ENCODE measurements around the gene OR1N1.
"Not testable (repeated sequence)": the region's sequence is repeated elsewhere in the genome, so short reads cannot be mapped to it uniquely, and the experiment has no call there.

OR1N1 gene

GRCh38 chr9:122527193-122527592 is at the start of gene OR1N1:
TSS of gene OR1N1 (minus strand) at chr9:122527293. CDS start at chr9:122527293, 0 bp downstream.
- DNase-seq (ENCODE audit: low spot score) = no peak

DNA sequence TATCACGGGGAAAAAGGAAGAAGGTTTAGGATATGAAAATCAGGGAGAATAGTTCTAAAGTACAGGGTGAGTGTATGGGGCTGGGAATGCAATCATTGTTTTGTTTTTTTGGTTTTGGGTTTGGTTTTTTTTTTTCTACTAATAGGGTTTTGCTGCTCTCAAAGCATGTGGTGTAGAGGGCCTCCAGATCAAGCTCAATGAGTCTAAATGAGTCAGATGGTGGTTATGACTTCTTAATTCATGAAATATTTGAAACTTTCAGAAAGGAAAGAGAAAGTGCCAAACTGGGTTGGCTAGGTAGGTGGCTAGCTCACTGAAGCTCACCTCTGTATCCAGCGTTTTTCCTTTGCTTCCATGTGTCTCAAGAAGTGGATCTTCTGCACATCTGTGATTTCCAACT is 45.4 kb upstream of the OR1N1 start:
- no peak for DNase-seq (ENCODE audit: low spot score)

GRCh38 chr9:122567901-122568300 is 40.8 kb upstream of the OR1N1 start:
- no peak for DNase-seq (ENCODE audit: low spot score)

DNA sequence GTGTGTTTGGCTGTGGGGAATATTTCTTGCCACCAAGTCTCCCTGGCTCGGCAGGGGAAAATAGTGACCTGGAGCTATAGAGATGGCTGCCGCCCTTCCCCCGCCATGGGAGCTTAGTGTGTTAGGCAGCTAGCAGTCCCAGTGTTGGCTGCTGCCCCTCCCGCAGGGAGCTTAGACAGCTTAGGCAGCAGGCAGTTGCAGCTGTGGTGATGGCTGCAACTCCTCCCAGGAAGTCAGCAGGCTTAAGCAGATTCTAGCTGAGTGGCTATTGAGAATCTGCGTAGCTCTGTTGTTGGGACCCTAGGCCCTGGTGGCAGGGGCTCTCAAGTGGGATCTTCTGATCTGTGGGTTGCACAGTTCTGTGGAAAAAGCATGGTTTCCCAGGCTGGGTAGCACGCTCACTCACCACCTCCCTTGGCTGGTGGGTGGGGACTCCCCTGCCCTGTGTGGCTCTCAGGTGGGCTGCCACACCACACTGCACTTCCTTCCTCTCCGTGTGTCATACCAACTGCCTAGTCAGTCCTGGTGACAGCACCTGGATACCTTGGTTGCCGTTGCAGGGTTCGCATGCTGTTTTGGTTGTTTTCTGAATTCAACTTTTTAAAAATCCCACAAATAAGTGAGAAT is 35.2 kb upstream of the OR1N1 start:
- no peak for DNase-seq (ENCODE audit: low spot score)

- no peak for DNase-seq (ENCODE audit: low spot score)
Measured at GRCh38 chr9:122561446-122561845, 34.4 kb upstream of the OR1N1 start.

- DNase-seq (ENCODE audit: low spot score) = no peak
Measured at GRCh38 chr9:122552812-122553211, 25.7 kb upstream of the OR1N1 start, which contains the start of gene OR1N2. TSS of gene OR1N2 (plus strand) at chr9:122553112. CDS start at chr9:122553212, 100 bp downstream.

DNA sequence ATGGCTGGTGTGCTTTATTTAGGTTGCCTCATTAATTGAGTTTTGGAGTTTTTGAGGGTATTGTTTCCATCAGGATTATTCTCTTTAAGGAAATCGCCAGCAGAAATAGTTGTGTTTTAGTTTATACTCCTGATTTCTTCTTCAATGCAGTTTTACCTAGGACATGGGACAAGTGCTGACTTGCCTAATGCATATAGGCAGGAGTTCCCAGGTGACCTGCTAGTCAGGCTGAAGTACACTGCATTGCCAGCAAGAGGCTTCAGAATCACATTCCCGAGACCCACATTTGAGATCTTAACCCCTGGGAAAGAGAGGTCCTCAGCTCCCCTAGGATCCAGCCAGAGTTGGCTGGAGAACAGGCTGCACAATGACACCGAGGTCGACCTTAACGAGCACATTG is 24.3 kb upstream of the OR1N1 start:
- no peak for DNase-seq (ENCODE audit: low spot score)

- no peak for DNase-seq (ENCODE audit: low spot score)
Measured at GRCh38 chr9:122546196-122546595, 19.1 kb upstream of the OR1N1 start.

GRCh38 chr9:122538757-122539156 is 11.7 kb upstream of the OR1N1 start:
- DNase-seq (ENCODE audit: low spot score) = no peak

DNA sequence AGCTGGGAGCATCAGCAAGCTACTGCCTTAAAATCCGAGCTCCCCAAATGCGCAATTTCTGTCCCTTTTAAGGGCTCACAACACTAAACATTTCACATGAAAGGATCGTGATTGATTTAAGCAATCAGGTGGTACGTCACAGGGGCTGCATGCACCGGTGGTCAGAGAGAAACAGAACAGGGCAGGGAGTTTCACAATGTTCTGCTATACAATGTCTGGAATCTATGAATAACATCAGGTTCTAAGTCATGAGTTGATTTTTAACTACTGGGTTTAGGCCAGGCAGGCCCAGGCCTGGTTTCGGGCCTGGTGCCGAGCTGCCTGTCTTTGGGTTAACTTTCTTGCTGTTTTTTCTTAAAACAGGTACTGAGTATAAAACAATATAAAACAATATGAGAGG is 10.0 kb upstream of the OR1N1 start:
- not testable (repeated sequence) for DNase-seq (ENCODE audit: low spot score)

- no peak for DNase-seq (ENCODE audit: low spot score)
Measured at GRCh38 chr9:122536134-122536533, 9.0 kb upstream of the OR1N1 start.

DNA sequence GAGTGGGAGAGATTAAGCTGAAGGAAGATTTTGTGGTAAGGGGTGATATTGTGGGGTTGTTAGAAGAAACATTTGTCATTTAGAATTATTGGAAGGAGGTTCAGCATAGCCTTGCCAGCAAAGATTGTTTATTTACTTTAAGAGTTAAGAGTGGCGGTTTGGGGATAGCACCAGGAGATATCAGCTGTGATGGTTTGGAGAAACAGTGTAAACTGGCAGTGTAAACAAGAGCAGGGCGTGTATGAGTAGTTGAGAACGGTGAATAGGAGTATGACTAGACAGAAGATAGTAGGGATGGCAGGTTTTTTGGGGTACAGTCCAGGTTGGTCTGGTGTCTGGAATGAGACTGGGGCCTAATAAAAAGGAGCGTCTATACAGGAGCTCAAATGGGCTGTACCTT is 4.1 kb upstream of the OR1N1 start:
- not testable (repeated sequence) for DNase-seq (ENCODE audit: low spot score)

DNA sequence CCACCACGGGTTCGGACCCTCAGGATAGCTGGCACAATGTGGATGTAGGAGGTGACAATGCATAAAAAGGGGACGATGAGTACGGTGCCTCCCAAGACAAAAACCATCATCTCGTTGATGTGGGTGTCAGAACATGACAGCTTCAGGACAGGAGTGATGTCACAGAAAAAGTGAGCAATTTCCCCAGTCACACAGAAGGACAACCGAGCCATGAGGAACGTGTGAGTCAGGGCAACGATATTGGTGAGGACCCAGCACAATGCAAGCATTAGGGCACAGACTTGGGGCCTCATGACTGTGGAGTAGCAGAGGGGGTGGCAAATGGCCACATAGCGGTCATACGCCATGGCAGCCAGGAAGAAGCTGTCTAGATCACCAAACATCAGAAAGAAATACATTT is 491 bp downstream of the OR1N1 start:
- DNase-seq (ENCODE audit: low spot score) = no peak

DNA sequence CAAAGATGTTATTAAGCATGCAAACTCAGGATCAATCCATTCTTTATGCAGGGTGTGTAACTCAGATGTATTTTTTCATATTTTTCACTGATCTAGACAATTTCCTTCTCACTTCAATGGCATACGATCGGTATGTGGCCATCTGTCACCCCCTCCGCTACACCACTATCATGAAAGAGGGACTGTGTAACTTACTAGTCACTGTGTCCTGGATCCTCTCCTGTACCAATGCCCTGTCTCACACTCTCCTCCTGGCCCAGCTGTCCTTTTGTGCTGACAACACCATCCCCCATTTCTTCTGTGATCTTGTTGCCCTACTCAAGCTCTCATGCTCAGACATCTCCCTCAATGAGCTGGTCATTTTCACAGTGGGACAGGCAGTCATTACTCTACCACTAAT is 7.7 kb downstream of the OR1N1 start:
- no peak for DNase-seq (ENCODE audit: low spot score)

- DNase-seq (ENCODE audit: low spot score) = no peak
Measured at GRCh38 chr9:122518841-122519240, 8.3 kb downstream of the OR1N1 start, which contains the start of gene OR1J4. TSS of gene OR1J4 (plus strand) at chr9:122519141. CDS start at chr9:122519141, 0 bp downstream.

- DNase-seq (ENCODE audit: low spot score) = no peak
Measured at GRCh38 chr9:122518226-122518625, 8.9 kb downstream of the OR1N1 start.

DNA sequence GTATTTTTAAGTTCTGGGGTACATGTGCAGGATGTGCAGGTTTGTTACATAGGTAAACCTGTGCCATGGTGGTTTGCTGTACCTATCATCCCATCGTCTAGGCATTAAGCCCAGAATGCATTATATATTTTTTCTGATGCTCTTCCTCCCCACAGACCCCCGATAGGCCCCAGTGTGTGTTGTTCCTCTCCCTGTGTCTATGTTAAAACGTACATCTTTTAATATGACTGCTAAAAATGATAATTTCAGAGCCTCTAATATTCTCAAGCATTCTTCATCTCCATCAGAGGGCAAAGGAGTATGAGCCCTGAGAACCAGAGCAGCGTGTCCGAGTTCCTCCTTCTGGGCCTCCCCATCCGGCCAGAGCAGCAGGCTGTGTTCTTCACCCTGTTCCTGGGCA is 16.6 kb downstream of the OR1N1 start, which contains the start of gene OR1J2:
Gene OR1J2, plus strand, starts transcription at position 301 of the 400 bp plus-strand sequence. Its CDS starts 0 bp downstream, at position 301.
- DNase-seq (ENCODE audit: low spot score) = no peak

- no peak for DNase-seq (ENCODE audit: low spot score)
Measured at GRCh38 chr9:122506964-122507363, 20.1 kb downstream of the OR1N1 start.

DNA sequence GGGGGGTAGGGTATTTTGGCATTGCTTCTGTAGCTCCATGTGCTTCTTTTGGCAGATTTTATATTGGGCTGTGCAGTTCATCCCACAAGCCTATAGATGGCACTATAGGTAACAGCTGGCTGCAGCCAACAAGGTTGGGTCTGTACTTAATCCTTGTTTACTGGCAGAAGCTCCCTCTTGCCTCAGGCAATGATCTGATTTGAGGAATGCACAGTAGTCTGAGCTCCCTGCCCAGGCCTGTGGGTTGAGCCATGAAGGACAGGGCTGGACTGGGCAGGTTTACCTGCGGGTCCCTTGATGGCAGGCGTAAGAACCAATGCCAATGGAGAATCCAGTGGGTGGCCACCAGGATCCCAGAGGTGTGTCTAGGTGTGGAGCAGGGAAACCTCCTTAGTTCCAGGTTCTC is 28.2 kb downstream of the OR1N1 start:
- DNase-seq (ENCODE audit: low spot score) = no peak

- no peak for DNase-seq (ENCODE audit: low spot score)
Measured at GRCh38 chr9:122479062-122479461, 48.0 kb downstream of the OR1N1 start.

GRCh38 chr9:122477826-122478225 is 49.3 kb downstream of the OR1N1 start, which contains the start of gene OR1J1:
TSS of gene OR1J1 (minus strand) at chr9:122477926. CDS start at chr9:122477926, 0 bp downstream.
- DNase-seq (ENCODE audit: low spot score) = no peak

GRCh38 chr9:122477346-122477745 is 49.7 kb downstream of the OR1N1 start:
- DNase-seq (ENCODE audit: low spot score) = no peak
